AG04449 (cell line): Measurements from ENCODE around the gene COMMD1.
"Not testable (repeated sequence)": the region's sequence is repeated elsewhere in the genome, so short reads cannot be mapped to it uniquely, and the experiment has no call there.

Experiments used
- CTCF ChIA-PET: fragments of 350-600 bp; formaldehyde crosslinking; extraction: SDS; loops from one replicate; lab custom pipeline; 2021; ENCODE audit warnings: antibody characterized with exemption; lab: Yijun Ruan, JAX
- POLR2A ChIA-PET: fragments of 400-600, 350-600 bp; formaldehyde crosslinking; extraction: SDS; loops from one replicate; lab custom pipeline; 2020; ENCODE audit warnings: antibody characterized with exemption, inconsistent platforms; lab: Yijun Ruan, JAX
- DNase-seq: peaks from one replicate; pipeline ENCODE4 v3.0.0-alpha.2; 2010; ENCODE audit warnings: low read depth, low spot score
- H3K4me3 ChIP-seq: 2 replicates; pipeline ENCODE4 v1.5.1; 2011; ENCODE audit warnings: low read depth, mild to moderate bottlenecking, control low read depth, low read length
- CTCF ChIP-seq: IDR thresholded peaks from one replicate; pipeline ENCODE4 v1.5.1; 2011; ENCODE audit warnings: mild to moderate bottlenecking, moderate library complexity, low read length, control low read depth, inconsistent platforms; ENCODE audit not compliant: insufficient read depth; ENCODE audit errors: missing control alignments

COMMD1 gene

GRCh38 chr2:61949458-61949713 lies 43.9 kb downstream of the COMMD1 start:
- POLR2A ChIA-PET, result no interaction called here
- DNase-seq, result no peak
- TF ChIP-seq CTCF, result no peak
- no peak overlapping the region for H3K4me3 ChIP-seq
- CTCF ChIA-PET, result no interaction called here

GRCh38 chr2:61949714-61950560 lies 44.5 kb downstream of the COMMD1 start:
- ChIA-PET POLR2A (no interaction called here), CTCF (no interaction called here)
- DNase-seq, result no peak
- no peak for TF ChIP-seq CTCF
- no peak overlapping the region for H3K4me3 ChIP-seq

GRCh38 chr2:61950571-61951315 lies 45.3 kb downstream of the COMMD1 start:
- H3K4me3 ChIP-seq, result no peak overlapping the region
- DNase-seq, result no peak
- POLR2A ChIA-PET, result no interaction called here
- CTCF ChIA-PET, result no interaction called here
- no peak for TF ChIP-seq CTCF

- H3K4me3 ChIP-seq, result no peak overlapping the region
- no peak for DNase-seq
- ChIA-PET CTCF (no interaction called here), POLR2A (no interaction called here)
- no peak for TF ChIP-seq CTCF
Observed at GRCh38 chr2:61951881-61952280, 46.4 kb downstream of the COMMD1 start.

- CTCF ChIA-PET, result no interaction called here
- POLR2A ChIA-PET, result no interaction called here
- no peak for TF ChIP-seq CTCF
- no peak for DNase-seq
- no peak overlapping the region for H3K4me3 ChIP-seq
Observed at GRCh38 chr2:61952288-61952687, 46.8 kb downstream of the COMMD1 start.

GRCh38 chr2:61954856-61955255 lies 49.4 kb downstream of the COMMD1 start:
- POLR2A ChIA-PET, result not testable (repeated sequence)

More at GRCh38 chr2:61954856-61955255, 49.4 kb downstream of the COMMD1 start:
- DNase-seq, H3K4me3 ChIP-seq, CTCF ChIA-PET: not testable (repeated sequence)
